Left ventricle myocardium inferior (tissue), 1 donor: Measurements from ENCODE around the gene FAM47A. TPM values are rescaled to one million over a fixed set of nuclear protein-coding genes. Genes with fewer than 3 reads are reported as not detected.

Source experiments
- DNase-seq: peaks from one replicate; pipeline ENCODE4 v3.0.0-alpha.2; 2020
- H3K27ac ChIP-seq: fragments of 200-600 bp; replicated peaks from 2 replicates; pipeline ENCODE4 v1.8.0; 2021
- H3K27me3 ChIP-seq: fragments of 200-600 bp; 2 replicates; pipeline ENCODE4 v1.8.0; 2021; ENCODE audit warnings: low read depth
- H3K36me3 ChIP-seq: fragments of 200-600 bp; 2 replicates; pipeline ENCODE4 v1.8.0; 2021
- H3K4me1 ChIP-seq: fragments of 200-600 bp; 2 replicates; pipeline ENCODE4 v1.8.0; 2021
- H3K4me3 ChIP-seq: fragments of 200-600 bp; 2 replicates; pipeline ENCODE4 v1.8.0; 2021; ENCODE audit warnings: mild to moderate bottlenecking, moderate library complexity
- H3K9me3 ChIP-seq: fragments of 200-600 bp; replicated peaks from 2 replicates; pipeline ENCODE4 v1.8.0; 2021
- intact Hi-C: fragments of 100-400 bp; cut with micrococcal nuclease; formaldehyde crosslinking; loops from one replicate; pipeline ENCODE4 v1.11.0; 2022
- long read RNA-seq: library from polyadenylated mRNA; unstranded; transcript quantifications from one replicate; pipeline ENCODE4 v2.0.0, GENCODE V29; 2021
- total RNA-seq: library from RNA; stranded (reverse); fragmentation: NEBNext Ultra II Directional; extraction: Animal tissue kit (Norgen Biotek cat#: 25700); gene quantifications from one replicate; pipeline ENCODE4 v1.2.1, GENCODE V29; 2021
- TF ChIP-seq, protein P1 (sequence below): fragments of 200-600 bp; IDR thresholded peaks from 2 replicates; pipeline ENCODE4 v1.8.0; 2021; ENCODE audit warnings: antibody characterized with exemption, mild to moderate bottlenecking, borderline replicate concordance
- donor health status: DM: no; HTN: yes; CAD: no; lungs with severe emphysema.

Gene FAM47A
- total RNA-seq, result not detected
- long read RNA-seq, result 0 reads

DNA sequence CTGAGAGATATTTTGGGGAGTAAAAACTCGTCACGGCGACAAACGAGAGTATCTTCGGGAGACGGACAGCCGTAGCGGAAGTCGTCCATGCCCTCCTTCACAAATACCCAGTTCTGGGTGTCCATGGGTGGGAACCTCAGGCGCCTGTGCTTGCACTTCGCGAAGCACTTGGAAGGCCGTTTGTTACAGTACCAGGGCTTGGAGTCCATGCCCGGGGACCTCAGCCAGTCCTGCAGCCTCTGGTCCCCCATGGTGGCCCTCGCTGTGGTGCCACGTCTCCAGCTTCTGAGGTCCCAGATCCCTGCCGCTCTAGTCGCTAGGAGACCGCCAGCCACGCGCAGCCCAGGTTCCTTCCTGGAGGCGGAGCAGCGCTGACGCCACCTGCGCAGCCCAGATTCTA, at the start of gene FAM47A:
FAM47A (minus strand) TSS at position 287 of the 400 bp plus-strand sequence; CDS start at position 251, 36 bp downstream.
- H3K9me3 ChIP-seq, result no peaks in the 10 kb centered on the region
- intact Hi-C loops, result no loop called here
- H3K27me3 ChIP-seq, result no peaks in the 10 kb centered on the region
- H3K4me3 ChIP-seq, result no peak within 1 kb of the TSS
- no peaks in the 10 kb centered on the region for H3K4me1 ChIP-seq
- H3K36me3 ChIP-seq, result no peaks in the 10 kb centered on the region
- DNase-seq, result no peak
- TF ChIP-seq, protein P1, sequence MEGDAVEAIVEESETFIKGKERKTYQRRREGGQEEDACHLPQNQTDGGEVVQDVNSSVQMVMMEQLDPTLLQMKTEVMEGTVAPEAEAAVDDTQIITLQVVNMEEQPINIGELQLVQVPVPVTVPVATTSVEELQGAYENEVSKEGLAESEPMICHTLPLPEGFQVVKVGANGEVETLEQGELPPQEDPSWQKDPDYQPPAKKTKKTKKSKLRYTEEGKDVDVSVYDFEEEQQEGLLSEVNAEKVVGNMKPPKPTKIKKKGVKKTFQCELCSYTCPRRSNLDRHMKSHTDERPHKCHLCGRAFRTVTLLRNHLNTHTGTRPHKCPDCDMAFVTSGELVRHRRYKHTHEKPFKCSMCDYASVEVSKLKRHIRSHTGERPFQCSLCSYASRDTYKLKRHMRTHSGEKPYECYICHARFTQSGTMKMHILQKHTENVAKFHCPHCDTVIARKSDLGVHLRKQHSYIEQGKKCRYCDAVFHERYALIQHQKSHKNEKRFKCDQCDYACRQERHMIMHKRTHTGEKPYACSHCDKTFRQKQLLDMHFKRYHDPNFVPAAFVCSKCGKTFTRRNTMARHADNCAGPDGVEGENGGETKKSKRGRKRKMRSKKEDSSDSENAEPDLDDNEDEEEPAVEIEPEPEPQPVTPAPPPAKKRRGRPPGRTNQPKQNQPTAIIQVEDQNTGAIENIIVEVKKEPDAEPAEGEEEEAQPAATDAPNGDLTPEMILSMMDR, result no peak
- no peak within 1 kb of the TSS for H3K27ac ChIP-seq

DNA sequence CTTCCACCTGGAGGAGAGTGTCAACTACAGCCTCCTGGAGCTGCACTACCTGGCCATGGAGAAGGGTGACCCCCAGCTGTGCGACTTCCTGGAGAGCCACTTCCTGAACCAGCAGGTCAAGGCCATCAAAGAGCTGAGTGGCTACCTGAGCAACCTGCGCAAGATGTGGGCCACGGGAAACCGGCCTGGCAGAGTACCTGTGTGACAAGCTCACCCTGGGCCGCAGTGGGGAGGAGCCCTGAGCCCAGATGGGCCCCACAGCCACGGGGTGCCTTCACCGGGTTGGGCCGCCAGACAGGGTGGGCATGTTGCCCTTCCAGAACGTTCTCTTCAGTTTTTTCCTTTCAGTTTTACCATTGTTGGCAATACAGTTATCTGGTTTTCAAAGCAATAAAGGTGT, 15.2 kb upstream of the FAM47A start:
- Histone ChIP-seq H3K27me3 (no peaks in the 10 kb centered on the region), H3K4me3 (no peak overlapping the region), H3K4me1 (no peaks in the 10 kb centered on the region), H3K9me3 (no peaks in the 10 kb centered on the region), H3K36me3 (no peaks in the 10 kb centered on the region), H3K27ac (no peak overlapping the region)
- no peak for DNase-seq
- intact Hi-C loops, result no loop called here
- TF ChIP-seq, protein P1, result no peak

DNA sequence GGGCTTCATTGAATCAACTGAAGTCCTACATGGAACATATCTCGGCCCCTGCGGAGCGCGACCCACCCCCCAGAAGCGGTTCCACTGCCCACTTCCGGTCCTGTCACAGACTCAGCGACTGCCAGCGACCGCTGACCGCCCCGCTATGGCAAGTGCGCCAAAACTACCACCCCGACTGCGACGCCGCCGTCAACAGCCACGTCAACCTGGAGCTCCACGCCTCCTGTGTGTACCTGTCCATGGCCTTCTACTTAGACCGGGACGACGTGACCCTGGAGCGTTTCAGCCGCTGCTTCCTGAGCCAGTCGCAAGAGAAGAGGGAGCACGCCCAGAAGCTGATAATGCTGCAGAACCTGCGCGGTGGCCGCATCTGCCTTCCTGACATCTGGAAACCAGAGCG, 14.8 kb upstream of the FAM47A start:
- Histone ChIP-seq H3K27ac (no peak overlapping the region), H3K9me3 (no peaks in the 10 kb centered on the region), H3K36me3 (no peaks in the 10 kb centered on the region), H3K27me3 (no peaks in the 10 kb centered on the region), H3K4me1 (no peaks in the 10 kb centered on the region), H3K4me3 (no peak overlapping the region)
- DNase-seq, result no peak
- TF ChIP-seq, protein P1, result no peak
- intact Hi-C loops, result no loop called here

DNA sequence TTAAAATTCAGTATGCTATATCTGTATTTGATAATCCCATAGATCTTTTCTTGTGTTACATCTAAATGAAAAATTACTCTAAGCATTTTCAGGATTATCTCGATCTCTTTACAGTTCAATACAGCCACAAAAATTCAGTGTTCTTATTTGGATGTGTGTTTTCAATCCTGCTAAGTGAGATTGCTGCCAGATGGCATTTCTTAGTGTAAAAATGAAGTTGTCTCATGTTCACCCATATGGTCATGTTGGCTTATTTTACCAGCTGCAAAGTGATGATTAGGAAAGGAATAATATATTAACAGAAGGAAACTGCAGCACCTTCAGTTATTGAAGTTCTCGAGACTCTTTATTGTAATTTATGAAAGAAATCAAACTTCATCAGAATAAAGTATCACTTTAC, 12.1 kb upstream of the FAM47A start:
- no peaks in the 10 kb centered on the region for H3K27me3 ChIP-seq
- DNase-seq, result no peak
- intact Hi-C loops, result no loop called here

DNA sequence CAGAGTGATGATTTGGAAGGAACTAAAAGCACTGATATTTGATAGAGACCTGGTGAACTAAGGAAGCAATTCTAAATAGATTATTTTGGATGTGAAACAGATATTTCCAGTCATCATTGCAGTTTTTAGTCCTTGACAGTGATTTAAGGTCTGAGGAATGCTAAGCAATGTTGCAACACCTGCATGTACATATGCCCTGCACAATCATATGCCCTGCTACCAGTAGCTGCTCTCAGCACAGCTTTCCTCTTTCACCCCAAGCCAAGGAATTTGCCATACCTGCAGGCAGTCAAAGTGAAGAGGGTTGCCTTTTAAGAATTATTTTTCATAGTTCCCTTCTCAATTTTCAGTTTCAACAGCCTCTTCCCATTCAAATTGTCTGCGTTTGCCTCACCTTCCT, 8.7 kb upstream of the FAM47A start:
- Histone ChIP-seq H3K4me1 (no peaks in the 10 kb centered on the region), H3K27ac (no peak overlapping the region), H3K36me3 (no peaks in the 10 kb centered on the region), H3K27me3 (no peaks in the 10 kb centered on the region), H3K9me3 (no peaks in the 10 kb centered on the region), H3K4me3 (no peak overlapping the region)
- intact Hi-C loops, result no loop called here
- no peak for DNase-seq
- TF ChIP-seq, protein P1, result no peak

More for the DNA sequence above, 12.1 kb upstream of the FAM47A start:
- Histone ChIP-seq H3K9me3 (no peaks in the 10 kb centered on the region), H3K4me3 (no peak overlapping the region), H3K36me3 (no peaks in the 10 kb centered on the region), H3K27ac (no peak overlapping the region), H3K4me1 (no peaks in the 10 kb centered on the region)
- TF ChIP-seq, protein P1, result no peak
